ENCODE measurements around the gene FTO. TPM values are rescaled to one million over a fixed set of nuclear protein-coding genes. Genes with fewer than 3 reads are reported as not detected.

Gene FTO
- total and polyA plus RNA-seq, 4 donors = 12.2 to 145 (median 57.7) TPM

DNA sequence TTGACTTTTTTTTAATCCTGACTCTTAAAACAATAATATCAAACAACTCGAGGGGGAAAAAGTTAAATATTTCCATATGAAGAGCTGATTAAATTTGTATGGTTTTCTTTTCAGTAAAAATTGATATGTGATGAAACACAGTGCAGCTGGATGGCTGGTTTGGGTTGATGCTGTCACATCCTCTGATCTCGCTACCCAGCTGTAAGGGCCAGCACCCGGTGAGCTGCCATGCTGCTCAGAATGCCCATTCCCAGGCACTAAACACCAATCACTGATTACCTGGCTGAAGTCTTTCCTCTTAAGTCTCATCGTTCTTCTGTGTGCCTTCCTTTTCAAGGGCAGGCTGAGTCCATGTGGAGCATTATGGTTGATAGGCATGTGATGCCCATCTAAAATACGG, 348.3 kb downstream of the FTO start:
- Histone ChIP-seq H3K4me3 (no peak overlapping the region), H3K27ac (ENCODE audit: low read depth in 1 of 2, low read length in 1 of 2) (no peak overlapping the region), H3K9ac (ENCODE audit: insufficient read depth in 1 of 2, low read length in 2 of 2) (no peak overlapping the region), H3K9me3 (ENCODE audit: control insufficient read depth in 4 of 4, insufficient read depth in 3 of 4, low read length in 3 of 4) (no peaks in the 10 kb centered on the region), H3K4me1 (ENCODE audit: control insufficient read depth in 5 of 5, insufficient read depth in 5 of 5, low read length in 5 of 5) (peaks cover 0 to 4% (median 3%) of the 10 kb centered on the region in 5 donors), H3K27me3 (ENCODE audit: control insufficient read depth in 3 of 3, insufficient read depth in 3 of 3, low read length in 2 of 3) (no peaks in the 10 kb centered on the region), H3K36me3 (ENCODE audit: control insufficient read depth in 4 of 4, insufficient read depth in 4 of 4, low read length in 4 of 4) (peaks cover 0 to 4% (median 0%) of the 10 kb centered on the region in 4 donors)
- WGBS, 2 donors = 53 to 80% methylated on average over 5 of the region's 5 CpGs
- no peak for DNase-seq
- TF ChIP-seq CTCF (IDR thresholded peaks at IDR 0.05; ENCODE audit: control extremely low read depth, extremely low read depth) = no peak
- ATAC-seq (ENCODE audit: insufficient read depth, low FRiP score) = no peak

- no peak for TF ChIP-seq CTCF (IDR thresholded peaks at IDR 0.05; ENCODE audit: control extremely low read depth, extremely low read depth)
- H3K9me3 ChIP-seq (ENCODE audit: control insufficient read depth in 4 of 4, insufficient read depth in 3 of 4, low read length in 3 of 4) = no peaks in the 10 kb centered on the region
- no peak overlapping the region for H3K27ac ChIP-seq (ENCODE audit: low read depth in 1 of 2, low read length in 1 of 2)
- H3K4me1 ChIP-seq (ENCODE audit: control insufficient read depth in 5 of 5, insufficient read depth in 5 of 5, low read length in 5 of 5) = peaks cover 0 to 4% (median 3%) of the 10 kb centered on the region in 5 donors
- no peak overlapping the region for H3K9ac ChIP-seq (ENCODE audit: insufficient read depth in 1 of 2, low read length in 2 of 2)
- no peak overlapping the region for H3K4me3 ChIP-seq
- WGBS, 2 donors = 91 to 94% methylated on average over 16 of the region's 16 CpGs
- DNase-seq (no peak), ATAC-seq (ENCODE audit: insufficient read depth, low FRiP score) (no peak)
- H3K27me3 ChIP-seq (ENCODE audit: control insufficient read depth in 3 of 3, insufficient read depth in 3 of 3, low read length in 2 of 3) = no peaks in the 10 kb centered on the region
- peaks cover 0 to 4% (median 0%) of the 10 kb centered on the region in 4 donors for H3K36me3 ChIP-seq (ENCODE audit: control insufficient read depth in 4 of 4, insufficient read depth in 4 of 4, low read length in 4 of 4)
These were observed 350.2 kb downstream of the FTO start for GRCh38 chr16:54053891-54054820.

DNA sequence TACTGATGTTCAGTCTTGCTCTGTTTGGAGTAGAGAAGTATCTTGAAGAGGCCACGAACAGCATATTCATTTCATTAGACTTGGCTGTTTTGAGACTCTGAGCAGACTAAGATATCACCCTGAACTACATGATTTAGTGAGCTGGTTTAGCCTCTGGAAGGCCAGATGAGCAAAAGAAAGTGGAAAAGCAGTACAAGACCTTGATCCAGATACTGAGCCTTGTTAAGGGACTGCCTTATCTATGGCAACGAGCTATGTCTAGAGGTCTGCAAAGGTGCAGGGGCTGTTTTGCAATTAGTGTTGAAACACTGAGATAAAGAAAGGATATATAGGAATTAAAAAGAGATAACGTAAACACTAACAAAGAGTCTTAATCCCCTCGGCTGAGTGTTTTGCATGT, 351.2 kb downstream of the FTO start:
- 76 to 83% methylated on average over 4 of the region's 4 CpGs for WGBS, 2 donors
- H3K9ac ChIP-seq (ENCODE audit: insufficient read depth in 1 of 2, low read length in 2 of 2) = no peak overlapping the region
- no peak for ATAC-seq (ENCODE audit: insufficient read depth, low FRiP score)
- no peak for DNase-seq
- peaks cover 0 to 4% (median 0%) of the 10 kb centered on the region in 4 donors for H3K36me3 ChIP-seq (ENCODE audit: control insufficient read depth in 4 of 4, insufficient read depth in 4 of 4, low read length in 4 of 4)
- no peak for TF ChIP-seq CTCF (IDR thresholded peaks at IDR 0.05; ENCODE audit: control extremely low read depth, extremely low read depth)
- no peak overlapping the region for H3K4me3 ChIP-seq
- H3K27ac ChIP-seq (ENCODE audit: low read depth in 1 of 2, low read length in 1 of 2) = no peak overlapping the region
- H3K27me3 ChIP-seq (ENCODE audit: control insufficient read depth in 3 of 3, insufficient read depth in 3 of 3, low read length in 2 of 3) = no peaks in the 10 kb centered on the region
- peaks cover 0 to 4% (median 0%) of the 10 kb centered on the region in 5 donors for H3K4me1 ChIP-seq (ENCODE audit: control insufficient read depth in 5 of 5, insufficient read depth in 5 of 5, low read length in 5 of 5)
- no peaks in the 10 kb centered on the region for H3K9me3 ChIP-seq (ENCODE audit: control insufficient read depth in 4 of 4, insufficient read depth in 3 of 4, low read length in 3 of 4)
